NT2/D1 (cell line): ENCODE data around the gene ATP6V0C.

Source experiments
- SUZ12 ChIP-seq: IDR thresholded peaks from 2 replicates; pipeline ENCODE4 v1.6.1; 2011; ENCODE audit not compliant: insufficient read length, insufficient read depth; ENCODE audit errors: extremely low read depth
- YY1 ChIP-seq: IDR thresholded peaks from 2 replicates; pipeline ENCODE4 v1.6.1; 2011; ENCODE audit not compliant: insufficient read length, insufficient read depth
- ZNF274 ChIP-seq: IDR thresholded peaks from 2 replicates; pipeline ENCODE4 v1.6.1; 2011; ENCODE audit warnings: mild to moderate bottlenecking, low read depth, low read length

GRCh38 chr16:2476741-2477140 is 37.0 kb upstream of the ATP6V0C start:
- TF ChIP-seq YY1 (no peak), SUZ12 (no peak), ZNF274 (no peak)
